IgD-negative memory B cell (primary cell): ENCODE results near the gene FMN1. TPM values are rescaled to one million over a fixed set of nuclear protein-coding genes. Genes with fewer than 3 reads are reported as not detected.

Experiments
- H3K27ac Mint-ChIP-seq, 3 donors: one replicate each; pipeline ENCODE4 v1.8.0; 2020 to 2022; ENCODE audit warnings: mild to moderate bottlenecking in 3 of 3, mixed read lengths in 3 of 3, moderate library complexity in 1 of 3
- H3K27me3 Mint-ChIP-seq: one replicate; pipeline ENCODE4 v1.8.0; 2021; ENCODE audit warnings: mixed read lengths
- H3K36me3 Mint-ChIP-seq: one replicate; pipeline ENCODE4 v1.8.0; 2020; ENCODE audit warnings: mild to moderate bottlenecking, mixed read lengths
- H3K4me1 Mint-ChIP-seq, 3 donors: one replicate each; pipeline ENCODE4 v1.8.0; 2020 to 2022; ENCODE audit warnings: mixed read lengths in 3 of 3, mild to moderate bottlenecking in 1 of 3
- H3K4me3 Mint-ChIP-seq, 4 donors: one replicate each; pipeline ENCODE4 v1.8.0; 2020 to 2022; ENCODE audit warnings: mild to moderate bottlenecking in 4 of 4, mixed read lengths in 4 of 4, moderate library complexity in 3 of 4
- H3K9me3 Mint-ChIP-seq, 3 donors: one replicate each; pipeline ENCODE4 v1.8.0; 2020 to 2021; ENCODE audit warnings: mixed read lengths in 3 of 3, mild to moderate bottlenecking in 1 of 3
- polyA plus RNA-seq: library from polyadenylated mRNA; unstranded; fragments of 300-500 nt; fragmentation: Illumina TruSeq; gene quantifications from one replicate; pipeline ENCODE4 v1.2.3, GENCODE V29; 2021

FMN1 gene
- polyA plus RNA-seq, 1 donor from 2014 or later, result not detected

DNA sequence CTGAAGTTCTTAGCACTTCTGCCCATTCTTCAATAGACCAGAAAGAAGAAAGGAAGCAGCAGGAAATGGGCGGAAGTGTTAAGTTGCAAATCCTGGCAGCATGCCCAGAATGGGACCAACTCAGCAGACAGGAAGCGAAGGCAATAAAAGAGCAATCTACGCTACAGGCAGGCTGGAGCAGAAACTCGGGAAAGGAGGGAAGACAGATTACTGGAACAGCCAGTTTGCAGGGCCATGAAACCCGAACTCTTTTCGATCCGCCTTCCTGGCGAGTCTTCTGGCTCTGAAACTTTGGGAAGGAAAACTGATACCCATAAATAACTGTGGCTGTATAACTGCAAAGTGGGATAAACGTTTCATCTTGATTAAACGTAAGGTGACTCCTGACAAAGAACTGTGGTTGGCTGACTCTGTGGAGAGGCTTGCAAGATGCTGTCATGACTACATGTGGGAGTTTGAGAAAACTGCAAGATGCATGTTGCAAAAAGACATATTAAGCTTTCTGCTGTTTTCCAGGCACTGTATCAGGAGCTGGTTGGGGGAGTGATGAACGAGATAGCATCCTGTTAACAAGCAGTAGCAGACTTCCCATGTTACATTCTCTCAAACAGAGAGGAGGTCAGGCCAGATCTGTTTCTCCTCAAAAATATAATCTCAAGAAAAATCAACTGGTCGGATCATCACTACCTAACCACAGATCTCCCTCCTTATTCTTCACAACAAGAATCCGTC lies 67.8 kb downstream of the FMN1 start:
- Mint-ChIP-seq H3K36me3 (no peaks in the 10 kb centered on the region), H3K9me3 (peaks cover 1 to 4% (median 2%) of the 10 kb centered on the region in 3 donors), H3K4me1 (peaks cover 5 to 7% (median 6%) of the 10 kb centered on the region in 3 donors), H3K27me3 (peaks cover 3% of the 10 kb centered on the region), H3K4me3 (no peak overlapping the region), H3K27ac (no peak overlapping the region)

DNA sequence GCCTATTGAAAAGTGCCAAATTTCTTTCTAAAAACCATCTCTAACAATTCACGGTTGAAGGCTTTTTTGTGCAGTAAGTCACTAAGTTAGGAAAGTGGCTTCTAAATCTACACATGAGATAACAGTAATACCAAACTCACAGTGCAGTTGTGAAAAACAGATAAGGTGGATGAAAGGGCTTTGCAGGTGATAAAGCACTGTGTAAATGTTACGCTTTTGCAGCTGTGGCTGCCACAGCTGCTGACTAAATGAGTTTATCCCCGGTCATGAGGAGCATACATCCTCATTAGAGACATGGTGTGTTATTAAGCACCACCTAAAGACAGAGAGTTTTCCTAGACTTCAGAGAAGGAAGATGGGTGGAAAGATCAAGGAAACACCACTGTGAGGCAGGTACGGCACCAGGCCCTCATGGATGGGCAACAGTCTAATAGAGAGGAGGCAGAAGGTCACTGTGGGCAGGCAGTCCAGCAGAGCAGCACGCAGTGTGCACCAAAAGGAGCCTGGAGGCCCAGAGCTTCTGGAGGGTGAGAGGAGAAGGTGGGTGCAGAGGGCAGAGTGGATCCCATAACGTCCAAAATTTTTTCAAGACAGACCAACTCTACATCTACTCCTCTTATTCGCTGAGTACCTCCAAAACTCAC lies 68.5 kb downstream of the FMN1 start:
- Mint-ChIP-seq H3K27me3 (peaks cover 3% of the 10 kb centered on the region), H3K27ac (no peak overlapping the region), H3K4me3 (no peak overlapping the region), H3K4me1 (peaks cover 5 to 7% (median 6%) of the 10 kb centered on the region in 3 donors), H3K9me3 (peaks cover 1 to 4% (median 2%) of the 10 kb centered on the region in 3 donors), H3K36me3 (no peaks in the 10 kb centered on the region)

DNA sequence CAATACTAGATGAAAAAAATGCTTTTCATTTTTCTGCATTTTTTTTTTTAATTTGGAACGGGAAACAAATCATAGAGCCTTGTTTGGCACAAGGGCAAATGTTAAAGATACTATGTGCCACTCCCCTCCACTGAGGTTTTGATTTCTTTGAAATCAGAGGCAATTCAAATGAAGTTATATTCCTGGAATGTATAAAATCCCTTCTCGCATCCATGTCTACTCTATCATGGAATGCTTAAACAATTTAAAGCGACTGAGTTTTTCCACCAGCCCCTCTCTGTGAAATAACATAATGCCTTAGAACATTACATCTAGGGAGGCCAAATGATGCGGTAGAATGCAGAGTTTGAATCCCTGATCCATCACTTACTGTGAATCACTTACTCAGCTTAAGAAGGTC lies 69.7 kb downstream of the FMN1 start:
- Mint-ChIP-seq H3K27me3 (peaks cover 3% of the 10 kb centered on the region), H3K27ac (no peak overlapping the region), H3K4me3 (no peak overlapping the region), H3K36me3 (no peaks in the 10 kb centered on the region), H3K4me1 (peaks cover 5 to 7% (median 6%) of the 10 kb centered on the region in 3 donors), H3K9me3 (peaks cover 1 to 4% (median 2%) of the 10 kb centered on the region in 3 donors)

DNA sequence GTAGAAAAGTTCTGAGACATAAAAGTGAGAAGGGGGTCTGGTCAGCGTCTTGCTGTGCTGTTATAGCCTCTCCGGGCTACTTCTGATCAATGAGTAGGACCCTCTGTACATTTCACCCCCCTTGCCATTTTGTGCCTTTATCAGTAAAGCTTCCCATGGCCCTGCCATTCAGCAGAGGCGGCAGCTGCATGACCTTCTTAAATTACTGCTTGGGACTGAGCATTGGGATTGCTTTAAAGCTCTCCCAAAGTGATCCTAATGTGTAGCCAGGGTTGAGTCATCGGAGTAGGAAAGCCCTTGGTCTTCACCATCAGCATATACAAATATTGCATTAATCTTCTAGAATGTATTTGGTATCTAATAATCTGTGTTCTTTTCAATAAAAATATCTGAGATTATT lies 70.2 kb downstream of the FMN1 start:
- Mint-ChIP-seq H3K27me3 (peaks cover 3% of the 10 kb centered on the region), H3K36me3 (no peaks in the 10 kb centered on the region), H3K4me1 (peaks cover 5 to 7% (median 6%) of the 10 kb centered on the region in 3 donors), H3K27ac (no peak overlapping the region), H3K4me3 (no peak overlapping the region), H3K9me3 (peaks cover 1 to 4% (median 2%) of the 10 kb centered on the region in 3 donors)

DNA sequence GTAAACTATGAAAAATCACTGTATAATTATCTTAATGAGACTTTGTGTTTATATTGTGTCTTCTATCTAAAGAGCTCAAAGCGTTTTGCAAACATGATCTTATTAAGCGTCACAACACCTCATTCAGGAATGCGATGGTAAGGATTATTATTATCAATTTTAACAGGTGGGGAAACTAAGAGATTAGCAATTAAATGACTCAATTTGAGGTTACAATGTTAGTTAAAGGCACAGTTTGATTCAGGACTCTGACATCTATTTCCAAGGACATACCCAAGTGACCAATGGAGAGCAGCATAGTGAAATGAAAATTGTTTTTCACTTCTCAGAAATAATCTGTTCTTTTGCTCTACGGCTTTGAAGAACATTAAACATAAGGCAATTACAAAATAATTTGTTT lies 74.6 kb downstream of the FMN1 start:
- Mint-ChIP-seq H3K27ac (no peak overlapping the region), H3K36me3 (no peaks in the 10 kb centered on the region), H3K9me3 (no peaks in the 10 kb centered on the region), H3K27me3 (no peaks in the 10 kb centered on the region), H3K4me3 (no peak overlapping the region), H3K4me1 (no peaks in the 10 kb centered on the region)

DNA sequence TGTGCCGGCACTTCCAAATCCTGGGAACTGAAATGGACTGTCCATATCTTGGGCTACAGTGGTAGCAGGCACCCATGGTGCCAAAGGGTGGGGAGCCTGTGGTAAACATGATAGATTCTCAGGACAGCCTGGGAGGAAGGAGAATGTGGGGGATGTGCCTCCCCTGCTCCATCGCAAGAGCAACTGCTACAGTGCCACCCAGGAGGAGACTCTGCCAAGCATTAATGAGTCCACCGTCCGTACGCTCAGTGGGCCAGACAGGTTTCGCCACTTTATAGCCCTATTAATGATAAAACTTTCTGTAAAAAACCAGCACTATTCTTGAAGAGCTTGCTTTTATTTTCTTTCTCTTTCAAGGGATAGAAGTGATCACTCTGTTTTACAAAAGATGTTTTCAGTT lies 75.2 kb downstream of the FMN1 start:
- Mint-ChIP-seq H3K27ac (no peak overlapping the region), H3K9me3 (no peaks in the 10 kb centered on the region), H3K36me3 (no peaks in the 10 kb centered on the region), H3K27me3 (no peaks in the 10 kb centered on the region), H3K4me1 (no peaks in the 10 kb centered on the region), H3K4me3 (no peak overlapping the region)

DNA sequence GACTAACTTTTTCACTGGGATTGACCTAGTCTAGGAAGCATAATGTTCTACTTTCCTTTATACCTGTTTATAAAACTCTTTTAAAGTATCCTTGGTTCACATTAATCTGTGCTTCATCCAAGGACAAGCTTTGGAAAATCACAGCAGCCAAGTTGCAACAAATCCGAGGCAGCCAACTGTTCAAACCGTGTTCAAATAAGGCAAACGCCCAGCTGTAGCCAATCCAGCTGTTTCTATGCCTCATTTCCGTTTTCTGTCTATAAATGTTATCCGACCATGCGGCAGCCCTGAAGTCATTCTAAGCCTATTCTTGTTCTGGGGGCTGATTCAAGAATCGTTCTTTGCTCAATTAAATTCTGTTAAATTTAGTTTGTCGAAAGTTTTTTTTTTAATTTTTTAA lies 78.3 kb downstream of the FMN1 start:
- Mint-ChIP-seq H3K36me3 (no peaks in the 10 kb centered on the region), H3K4me1 (no peaks in the 10 kb centered on the region), H3K27me3 (peaks cover 5% of the 10 kb centered on the region), H3K4me3 (no peak overlapping the region), H3K27ac (no peak overlapping the region), H3K9me3 (no peaks in the 10 kb centered on the region)

DNA sequence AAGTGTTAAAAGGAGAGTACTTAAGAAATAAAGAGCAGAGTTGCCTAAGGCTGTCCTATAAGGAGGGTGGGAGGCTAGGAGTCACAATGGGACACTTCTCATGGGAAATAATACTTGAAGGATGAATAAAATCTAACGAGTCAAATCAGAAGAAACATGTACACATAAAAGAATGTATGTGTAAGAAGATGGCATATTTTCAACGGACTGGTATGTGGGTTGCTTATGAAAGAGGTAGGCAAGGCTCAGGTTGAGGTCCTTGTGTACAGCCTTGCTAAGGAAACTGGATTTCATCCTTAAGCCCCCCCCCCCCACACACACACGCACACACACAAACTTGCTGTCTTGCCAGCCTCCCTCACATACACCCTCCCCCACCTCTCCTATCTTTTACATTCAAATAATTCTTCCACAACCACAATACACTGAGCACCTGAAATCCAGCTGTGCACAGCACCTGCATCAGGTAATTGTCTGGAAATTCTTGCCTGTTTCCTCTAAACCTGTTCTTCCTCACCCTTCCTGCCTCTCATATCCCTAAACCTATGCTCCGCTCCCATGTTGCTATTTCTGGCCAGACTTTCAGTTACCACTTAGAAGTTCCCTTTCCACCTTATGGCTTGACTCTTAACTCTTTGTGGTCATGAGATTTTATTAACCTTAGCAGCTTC lies 79.2 kb downstream of the FMN1 start:
- Mint-ChIP-seq H3K27me3 (peaks cover 5% of the 10 kb centered on the region), H3K4me1 (no peaks in the 10 kb centered on the region), H3K9me3 (no peaks in the 10 kb centered on the region), H3K36me3 (no peaks in the 10 kb centered on the region), H3K27ac (no peak overlapping the region), H3K4me3 (no peak overlapping the region)

DNA sequence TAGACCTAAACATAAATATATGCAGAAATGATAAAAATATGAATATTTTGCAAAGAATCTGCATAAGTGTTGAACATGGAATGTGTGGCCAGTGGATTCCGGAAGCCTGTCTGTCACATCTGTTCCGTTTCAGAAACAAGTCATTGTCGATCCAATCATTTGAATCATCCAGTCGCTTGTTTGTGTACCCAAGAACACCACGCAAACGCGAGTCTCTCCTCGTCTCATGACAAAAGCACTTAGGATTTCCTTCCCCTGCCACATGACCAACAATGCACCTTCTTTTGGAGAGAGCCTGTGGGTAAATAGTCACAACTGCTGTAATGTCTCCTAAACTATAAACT lies 80.2 kb downstream of the FMN1 start:
- Mint-ChIP-seq H3K9me3 (no peaks in the 10 kb centered on the region), H3K4me3 (no peak overlapping the region), H3K36me3 (no peaks in the 10 kb centered on the region), H3K27me3 (peaks cover 5% of the 10 kb centered on the region), H3K4me1 (no peaks in the 10 kb centered on the region), H3K27ac (no peak overlapping the region)

DNA sequence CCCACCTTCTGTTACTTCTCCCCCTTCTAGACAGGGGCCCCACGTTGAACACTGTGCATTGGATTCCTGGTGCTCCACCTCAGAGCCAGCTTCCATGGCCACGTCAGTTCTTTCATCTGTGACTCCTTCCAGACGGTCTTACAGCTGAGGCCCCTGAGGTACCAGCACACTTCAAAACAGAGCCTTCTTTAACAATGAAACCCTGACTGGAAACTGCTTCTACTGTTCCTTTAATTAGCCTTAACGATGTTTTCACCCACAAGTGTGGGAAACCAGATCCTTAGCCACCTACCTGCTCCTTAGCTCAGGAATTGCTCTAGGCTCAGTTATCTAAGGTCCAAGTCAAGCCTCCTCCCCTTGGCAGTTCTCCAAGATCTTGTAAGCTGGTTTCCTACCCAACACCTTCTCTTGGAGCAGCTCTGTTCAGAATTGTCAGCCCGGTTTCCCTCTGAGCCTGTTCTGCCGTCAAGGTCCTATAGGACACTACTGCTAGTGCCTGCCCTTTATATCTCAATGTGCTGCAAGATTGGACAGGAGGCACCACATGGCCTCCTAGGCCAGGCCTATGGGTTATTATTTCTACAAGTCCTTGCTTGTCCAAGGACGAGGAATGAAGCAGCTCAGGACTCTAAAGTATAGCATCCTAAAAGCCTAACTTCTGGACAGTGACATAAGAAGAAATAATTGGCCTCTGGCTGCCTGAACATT lies 80.7 kb downstream of the FMN1 start:
- H3K4me1 Mint-ChIP-seq, result no peaks in the 10 kb centered on the region
- H3K27ac Mint-ChIP-seq, result no peak overlapping the region
- no peaks in the 10 kb centered on the region for H3K9me3 Mint-ChIP-seq
- H3K27me3 Mint-ChIP-seq, result peaks cover 6% of the 10 kb centered on the region
- no peaks in the 10 kb centered on the region for H3K36me3 Mint-ChIP-seq
- no peak overlapping the region for H3K4me3 Mint-ChIP-seq

DNA sequence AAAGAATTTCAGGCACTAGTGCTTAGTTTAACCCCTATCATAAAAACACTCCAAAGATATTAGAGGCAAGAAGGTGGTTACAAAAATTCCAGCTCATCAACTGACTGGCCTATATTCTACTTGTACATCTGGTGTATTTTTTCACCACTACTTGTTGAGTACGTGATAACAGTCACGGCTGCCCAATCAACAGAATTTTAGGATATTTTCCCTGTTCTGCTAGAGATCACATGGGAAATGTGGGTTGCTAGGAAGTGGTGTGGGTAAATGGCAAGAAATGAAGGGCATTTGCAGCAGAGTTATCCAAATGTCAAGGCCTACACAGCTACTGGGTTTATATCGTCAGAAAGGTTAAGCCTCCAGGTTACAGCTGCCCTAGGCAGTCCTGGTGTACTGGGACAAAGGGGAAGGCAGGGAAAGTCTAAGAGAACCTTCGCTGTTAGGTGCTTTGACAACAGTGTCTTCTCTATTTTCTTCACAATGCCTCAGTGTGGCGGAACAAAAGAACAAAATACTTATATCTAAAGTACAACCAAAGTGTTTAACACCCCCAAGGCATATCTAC lies 81.9 kb downstream of the FMN1 start:
- no peak overlapping the region for H3K27ac Mint-ChIP-seq
- H3K9me3 Mint-ChIP-seq, result no peaks in the 10 kb centered on the region
- peaks cover 7% of the 10 kb centered on the region for H3K27me3 Mint-ChIP-seq
- no peaks in the 10 kb centered on the region for H3K36me3 Mint-ChIP-seq
- H3K4me1 Mint-ChIP-seq, result no peaks in the 10 kb centered on the region
- no peak overlapping the region for H3K4me3 Mint-ChIP-seq

DNA sequence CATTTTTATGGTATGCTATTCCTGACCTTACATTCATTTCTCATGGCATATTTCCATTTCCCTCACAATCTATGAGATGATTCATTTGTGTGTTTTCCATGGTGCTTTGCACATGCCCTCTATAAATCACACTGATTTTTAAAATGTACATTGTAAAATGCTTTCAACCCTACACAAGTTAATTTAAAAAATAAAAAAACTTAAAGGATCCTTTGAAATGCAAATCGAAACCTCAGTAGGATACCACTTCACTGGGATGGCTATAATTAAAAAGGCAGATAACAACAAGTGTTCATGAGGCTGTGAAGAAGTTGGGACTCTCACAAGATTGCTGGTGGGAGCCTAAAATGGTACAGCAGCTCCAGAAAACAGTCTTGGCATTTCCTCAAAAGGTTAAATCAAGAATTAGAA lies 83.5 kb downstream of the FMN1 start:
- H3K4me3 Mint-ChIP-seq, result no peak overlapping the region
- H3K4me1 Mint-ChIP-seq, result no peaks in the 10 kb centered on the region
- no peaks in the 10 kb centered on the region for H3K36me3 Mint-ChIP-seq
- no peak overlapping the region for H3K27ac Mint-ChIP-seq
- no peaks in the 10 kb centered on the region for H3K9me3 Mint-ChIP-seq
- H3K27me3 Mint-ChIP-seq, result peaks cover 15% of the 10 kb centered on the region

DNA sequence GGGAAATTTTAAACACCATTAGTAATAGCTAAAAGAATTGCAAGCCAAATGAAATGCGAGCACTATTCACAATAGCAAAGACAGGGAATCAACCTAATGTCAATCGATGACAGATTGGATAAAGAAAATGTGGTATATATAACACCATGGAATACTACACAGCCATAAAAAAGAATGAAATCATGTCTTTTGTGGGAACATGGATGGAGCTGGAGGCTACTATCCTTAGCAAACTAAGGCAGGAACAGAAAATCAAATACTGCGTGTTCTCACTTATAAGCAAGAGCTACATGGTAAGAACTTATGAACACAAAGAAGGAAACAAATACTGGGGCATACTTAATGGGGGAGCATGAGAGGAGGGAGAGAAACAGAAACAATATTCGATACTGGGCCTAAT lies 85.2 kb downstream of the FMN1 start:
- H3K9me3 Mint-ChIP-seq, result no peaks in the 10 kb centered on the region

DNA sequence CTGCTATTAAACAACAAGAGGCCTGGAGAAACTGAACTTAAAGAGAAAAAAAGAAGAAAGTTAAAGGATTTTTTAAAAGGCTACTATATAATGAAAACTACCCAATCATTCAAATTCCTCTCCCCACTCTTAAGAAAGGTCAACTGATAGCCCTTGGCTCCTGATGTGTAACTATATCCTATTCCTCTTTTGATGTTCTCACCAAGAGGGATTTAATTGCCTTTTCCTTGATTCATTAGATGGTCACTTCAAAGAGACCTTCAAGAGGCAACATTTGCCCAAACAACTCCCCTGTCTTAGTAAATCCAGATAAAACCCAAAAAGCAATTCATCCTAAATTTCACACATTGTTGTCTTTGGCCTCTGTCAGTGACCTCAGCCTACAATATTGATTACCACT lies 86.0 kb downstream of the FMN1 start:
- H3K36me3 Mint-ChIP-seq, result no peaks in the 10 kb centered on the region
- H3K27ac Mint-ChIP-seq, result peak overlapping the region in 1 of 3 donors; percentile 3
- no peaks in the 10 kb centered on the region for H3K4me1 Mint-ChIP-seq
- no peaks in the 10 kb centered on the region for H3K9me3 Mint-ChIP-seq
- no peak overlapping the region for H3K4me3 Mint-ChIP-seq
- H3K27me3 Mint-ChIP-seq, result peaks cover 13% of the 10 kb centered on the region

More for the DNA sequence above, 85.2 kb downstream of the FMN1 start:
- Mint-ChIP-seq H3K36me3 (no peaks in the 10 kb centered on the region), H3K27me3 (peaks cover 17% of the 10 kb centered on the region), H3K27ac (no peak overlapping the region), H3K4me3 (no peak overlapping the region), H3K4me1 (no peaks in the 10 kb centered on the region)

DNA sequence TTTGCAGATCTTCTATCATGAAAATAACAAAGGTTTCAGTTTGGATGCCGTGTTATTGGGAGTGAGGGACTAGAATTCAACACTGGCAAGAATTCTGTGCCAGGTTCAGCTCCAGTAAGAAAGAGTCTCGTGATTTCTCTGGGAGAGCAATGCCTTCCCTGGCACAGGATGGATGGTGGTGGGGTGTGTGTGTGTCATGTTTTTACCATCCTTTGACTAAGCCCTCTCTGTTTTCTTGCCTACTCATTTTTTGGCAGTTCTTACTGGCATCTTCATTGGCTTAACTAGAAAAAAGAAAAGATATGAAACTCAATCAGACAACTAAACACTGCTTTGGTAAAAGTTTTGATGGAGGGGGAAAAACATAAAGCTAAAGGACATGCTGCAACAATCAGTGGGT lies 86.6 kb downstream of the FMN1 start:
- no peak overlapping the region for H3K27ac Mint-ChIP-seq
- H3K9me3 Mint-ChIP-seq, result no peaks in the 10 kb centered on the region
- no peaks in the 10 kb centered on the region for H3K4me1 Mint-ChIP-seq
- H3K4me3 Mint-ChIP-seq, result no peak overlapping the region
- H3K36me3 Mint-ChIP-seq, result no peaks in the 10 kb centered on the region
- H3K27me3 Mint-ChIP-seq, result peaks cover 12% of the 10 kb centered on the region
